ENCODE measurements around the gene C5orf15.

DNA sequence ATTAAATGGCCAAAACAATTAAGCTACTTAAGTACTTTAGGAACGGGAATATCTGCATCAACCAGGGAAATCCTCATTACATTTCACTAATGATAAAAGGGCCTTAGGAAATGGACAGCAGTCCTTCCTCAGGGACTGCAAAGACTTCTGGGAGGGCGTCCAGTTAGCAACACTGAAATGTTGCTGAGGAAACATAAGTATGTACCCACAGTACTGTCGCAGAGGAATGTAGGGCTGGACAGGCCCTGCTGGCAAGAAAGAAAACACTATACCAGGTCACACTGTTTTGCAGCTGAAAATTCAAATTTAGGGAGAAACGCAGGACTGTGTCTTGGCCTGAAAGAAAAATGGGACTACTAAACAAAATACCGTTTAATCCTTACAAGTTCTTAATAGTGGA, 1.3 kb downstream of the C5orf15 start:
- TF ChIP-seq, protein P1, sequence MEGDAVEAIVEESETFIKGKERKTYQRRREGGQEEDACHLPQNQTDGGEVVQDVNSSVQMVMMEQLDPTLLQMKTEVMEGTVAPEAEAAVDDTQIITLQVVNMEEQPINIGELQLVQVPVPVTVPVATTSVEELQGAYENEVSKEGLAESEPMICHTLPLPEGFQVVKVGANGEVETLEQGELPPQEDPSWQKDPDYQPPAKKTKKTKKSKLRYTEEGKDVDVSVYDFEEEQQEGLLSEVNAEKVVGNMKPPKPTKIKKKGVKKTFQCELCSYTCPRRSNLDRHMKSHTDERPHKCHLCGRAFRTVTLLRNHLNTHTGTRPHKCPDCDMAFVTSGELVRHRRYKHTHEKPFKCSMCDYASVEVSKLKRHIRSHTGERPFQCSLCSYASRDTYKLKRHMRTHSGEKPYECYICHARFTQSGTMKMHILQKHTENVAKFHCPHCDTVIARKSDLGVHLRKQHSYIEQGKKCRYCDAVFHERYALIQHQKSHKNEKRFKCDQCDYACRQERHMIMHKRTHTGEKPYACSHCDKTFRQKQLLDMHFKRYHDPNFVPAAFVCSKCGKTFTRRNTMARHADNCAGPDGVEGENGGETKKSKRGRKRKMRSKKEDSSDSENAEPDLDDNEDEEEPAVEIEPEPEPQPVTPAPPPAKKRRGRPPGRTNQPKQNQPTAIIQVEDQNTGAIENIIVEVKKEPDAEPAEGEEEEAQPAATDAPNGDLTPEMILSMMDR (IDR thresholded peaks at IDR 0.05; ENCODE audit: poor library complexity, severe bottlenecking): no peak
- TF ChIP-seq EZH2 (IDR thresholded peaks at IDR 0.05; ENCODE audit: borderline replicate concordance, insufficient read depth, low read length, poor library complexity, severe bottlenecking): no peak
- no peak for TF ChIP-seq EP300 (conservative IDR thresholded peaks at IDR 0.05; ENCODE audit: poor library complexity, severe bottlenecking)
- TF ChIP-seq TAF1 (IDR thresholded peaks at IDR 0.05; ENCODE audit: low read depth): no peak
- TF ChIP-seq, protein P2, sequence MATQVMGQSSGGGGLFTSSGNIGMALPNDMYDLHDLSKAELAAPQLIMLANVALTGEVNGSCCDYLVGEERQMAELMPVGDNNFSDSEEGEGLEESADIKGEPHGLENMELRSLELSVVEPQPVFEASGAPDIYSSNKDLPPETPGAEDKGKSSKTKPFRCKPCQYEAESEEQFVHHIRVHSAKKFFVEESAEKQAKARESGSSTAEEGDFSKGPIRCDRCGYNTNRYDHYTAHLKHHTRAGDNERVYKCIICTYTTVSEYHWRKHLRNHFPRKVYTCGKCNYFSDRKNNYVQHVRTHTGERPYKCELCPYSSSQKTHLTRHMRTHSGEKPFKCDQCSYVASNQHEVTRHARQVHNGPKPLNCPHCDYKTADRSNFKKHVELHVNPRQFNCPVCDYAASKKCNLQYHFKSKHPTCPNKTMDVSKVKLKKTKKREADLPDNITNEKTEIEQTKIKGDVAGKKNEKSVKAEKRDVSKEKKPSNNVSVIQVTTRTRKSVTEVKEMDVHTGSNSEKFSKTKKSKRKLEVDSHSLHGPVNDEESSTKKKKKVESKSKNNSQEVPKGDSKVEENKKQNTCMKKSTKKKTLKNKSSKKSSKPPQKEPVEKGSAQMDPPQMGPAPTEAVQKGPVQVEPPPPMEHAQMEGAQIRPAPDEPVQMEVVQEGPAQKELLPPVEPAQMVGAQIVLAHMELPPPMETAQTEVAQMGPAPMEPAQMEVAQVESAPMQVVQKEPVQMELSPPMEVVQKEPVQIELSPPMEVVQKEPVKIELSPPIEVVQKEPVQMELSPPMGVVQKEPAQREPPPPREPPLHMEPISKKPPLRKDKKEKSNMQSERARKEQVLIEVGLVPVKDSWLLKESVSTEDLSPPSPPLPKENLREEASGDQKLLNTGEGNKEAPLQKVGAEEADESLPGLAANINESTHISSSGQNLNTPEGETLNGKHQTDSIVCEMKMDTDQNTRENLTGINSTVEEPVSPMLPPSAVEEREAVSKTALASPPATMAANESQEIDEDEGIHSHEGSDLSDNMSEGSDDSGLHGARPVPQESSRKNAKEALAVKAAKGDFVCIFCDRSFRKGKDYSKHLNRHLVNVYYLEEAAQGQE (IDR thresholded peaks at IDR 0.05; ENCODE audit: borderline replicate concordance): no peak
- no peak for TF ChIP-seq RAD21 (conservative IDR thresholded peaks at IDR 0.05)
- TF ChIP-seq POLR2AphosphoS5 (IDR thresholded peaks at IDR 0.05): no peak
- TF ChIP-seq MXI1 (conservative IDR thresholded peaks at IDR 0.05; ENCODE audit: poor library complexity, severe bottlenecking): no peak
